Activated CD4-positive, CD25-positive, alpha-beta regulatory T cell treated with anti-CD3 and anti-CD28 coated beads, Interleukin-2, amount 50 U/mL, for 16 hours (primary cell): ENCODE data around the gene C15orf40.
A peak's percentile ranks its signal among the peaks of the same experiment; 100 is the strongest.

Source experiments
- DNase-seq: peaks from one replicate; pipeline ENCODE4 v3.0.0-alpha.2; 2020; ENCODE audit warnings: low read depth, low spot score

C15orf40 gene

GRCh38 chr15:82993144-82993543 is 18.3 kb downstream of the C15orf40 start:
- no peak for DNase-seq

- no peak for DNase-seq
Measured at GRCh38 chr15:82992436-82992998, 18.9 kb downstream of the C15orf40 start.

GRCh38 chr15:82986442-82986780 is 25.0 kb downstream of the C15orf40 start:
- no peak for DNase-seq

- peak; percentile 87 for DNase-seq
Measured at GRCh38 chr15:82985688-82986441, 25.6 kb downstream of the C15orf40 start, which contains the start of gene RAMAC. TSS of gene RAMAC (plus strand) at chr15:82986210. CDS start at chr15:82989019, 2,809 bp downstream.

GRCh38 chr15:82980981-82981380 is 30.5 kb downstream of the C15orf40 start:
- DNase-seq, result no peak

GRCh38 chr15:82979726-82980125 is 31.7 kb downstream of the C15orf40 start:
- no peak for DNase-seq

GRCh38 chr15:82978438-82978837 is 33.0 kb downstream of the C15orf40 start:
- no peak for DNase-seq

- no peak for DNase-seq
Measured at GRCh38 chr15:82977076-82977475, 34.4 kb downstream of the C15orf40 start.

GRCh38 chr15:82972990-82973389 is 38.4 kb downstream of the C15orf40 start:
- DNase-seq, result no peak

GRCh38 chr15:82971218-82971984 is 40.0 kb downstream of the C15orf40 start:
- no peak for DNase-seq

GRCh38 chr15:82970696-82971095 is 40.7 kb downstream of the C15orf40 start:
- no peak for DNase-seq

- DNase-seq, result no peak
Measured at GRCh38 chr15:82970078-82970686, 41.3 kb downstream of the C15orf40 start.

GRCh38 chr15:82969353-82969752 is 42.1 kb downstream of the C15orf40 start:
- no peak for DNase-seq

- no peak for DNase-seq
Measured at GRCh38 chr15:82968066-82968465, 43.4 kb downstream of the C15orf40 start.

- DNase-seq, result no peak
Measured at GRCh38 chr15:82966671-82967071, 44.8 kb downstream of the C15orf40 start.

GRCh38 chr15:82964890-82965289 is 46.5 kb downstream of the C15orf40 start:
- DNase-seq, result no peak

GRCh38 chr15:82963471-82964341 is 47.7 kb downstream of the C15orf40 start:
- DNase-seq, result no peak

GRCh38 chr15:82960766-82961165 is 50.7 kb downstream of the C15orf40 start:
- no peak for DNase-seq

- DNase-seq, result no peak
Measured at GRCh38 chr15:82959423-82959822, 52.0 kb downstream of the C15orf40 start.

GRCh38 chr15:82958638-82959037 is 52.8 kb downstream of the C15orf40 start:
- DNase-seq, result no peak
